Measurements from ENCODE around the gene PKP4.
"Not testable (repeated sequence)": the region's sequence is repeated elsewhere in the genome, so short reads cannot be mapped to it uniquely, and the experiment has no call there.

The PKP4 gene

GRCh38 chr2:158692372-158693103, 235.8 kb downstream of the PKP4 start:
- DNase-seq: no peak

GRCh38 chr2:158693476-158693875, 236.7 kb downstream of the PKP4 start:
- no peak for DNase-seq

GRCh38 chr2:158695305-158695704, 238.6 kb downstream of the PKP4 start:
- no peak for DNase-seq

- not testable (repeated sequence) for DNase-seq
Observed at GRCh38 chr2:158695744-158696143, 239.0 kb downstream of the PKP4 start.

- no peak for DNase-seq
Observed at GRCh38 chr2:158699323-158699722, 242.6 kb downstream of the PKP4 start.

- DNase-seq: no peak
Observed at GRCh38 chr2:158701101-158701500, 244.3 kb downstream of the PKP4 start.

- no peak for DNase-seq
Observed at GRCh38 chr2:158702740-158703139, 246.0 kb downstream of the PKP4 start.

- DNase-seq: not testable (repeated sequence)
Observed at GRCh38 chr2:158704724-158705465, 248.1 kb downstream of the PKP4 start.

DNA sequence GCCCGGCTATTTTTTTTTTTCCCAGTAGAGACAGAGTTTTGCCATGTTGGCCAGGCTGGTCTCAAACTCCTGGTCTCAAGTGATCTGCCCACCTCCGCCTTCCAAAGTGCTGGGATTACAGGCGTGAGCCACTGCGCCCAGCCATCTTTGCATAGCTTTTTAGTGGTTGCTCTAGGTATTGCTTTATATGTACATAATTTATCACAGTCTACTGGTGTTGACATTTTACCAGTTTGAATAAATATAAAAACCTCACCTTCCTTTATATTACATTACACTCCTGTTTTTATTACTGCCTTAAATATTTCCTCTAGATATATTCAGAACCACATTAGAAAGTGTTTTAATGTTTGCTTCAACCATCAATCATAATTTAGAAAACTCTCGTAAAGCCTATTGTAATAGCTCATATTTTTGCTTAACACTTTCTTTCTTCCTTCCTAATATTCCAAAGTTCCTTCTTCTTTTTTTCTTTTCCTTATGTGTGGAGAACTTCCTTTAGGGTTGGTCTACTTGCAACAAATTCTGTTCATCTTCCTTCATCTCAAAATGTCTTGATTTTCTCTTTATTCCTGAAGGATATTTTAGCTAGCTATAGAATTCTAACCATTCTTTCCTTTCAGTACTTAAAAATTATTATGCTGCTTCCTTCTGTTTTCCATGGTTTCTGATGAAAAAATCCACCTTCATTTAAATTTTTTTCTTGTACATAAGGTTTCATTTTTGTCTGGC, 256.2 kb downstream of the PKP4 start:
- no peak for DNase-seq

DNA sequence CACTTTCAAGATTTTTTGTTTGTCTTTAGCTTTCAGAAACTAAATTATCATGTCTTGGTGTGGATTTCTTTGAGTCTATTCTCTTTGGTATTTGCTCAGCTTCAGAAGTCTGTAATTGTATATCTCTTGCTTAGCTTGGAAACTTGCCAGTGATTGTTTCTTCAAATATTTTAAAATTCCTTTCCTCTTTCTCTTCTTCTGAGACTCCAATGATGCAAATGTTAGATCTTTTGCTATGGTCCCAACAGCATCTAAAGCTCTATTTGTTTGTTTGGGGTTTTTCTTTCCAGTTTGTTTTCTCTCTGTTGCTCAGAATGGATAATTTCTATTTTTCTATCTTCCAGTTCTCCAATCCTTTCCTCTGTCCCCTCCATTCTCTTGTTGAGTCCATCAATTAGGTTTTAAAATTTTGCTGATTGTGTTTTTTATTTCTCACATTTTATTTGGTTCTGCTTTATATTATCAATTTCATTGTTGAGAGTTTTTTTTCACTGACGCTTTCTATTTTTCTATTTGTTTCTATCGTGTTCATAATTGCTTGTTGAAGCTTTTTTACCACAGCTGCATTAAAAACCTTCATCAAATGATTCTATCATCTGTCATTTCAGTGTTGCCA, 256.9 kb downstream of the PKP4 start:
- no peak for DNase-seq

GRCh38 chr2:158714420-158714819, 257.7 kb downstream of the PKP4 start:
- no peak for DNase-seq

DNA sequence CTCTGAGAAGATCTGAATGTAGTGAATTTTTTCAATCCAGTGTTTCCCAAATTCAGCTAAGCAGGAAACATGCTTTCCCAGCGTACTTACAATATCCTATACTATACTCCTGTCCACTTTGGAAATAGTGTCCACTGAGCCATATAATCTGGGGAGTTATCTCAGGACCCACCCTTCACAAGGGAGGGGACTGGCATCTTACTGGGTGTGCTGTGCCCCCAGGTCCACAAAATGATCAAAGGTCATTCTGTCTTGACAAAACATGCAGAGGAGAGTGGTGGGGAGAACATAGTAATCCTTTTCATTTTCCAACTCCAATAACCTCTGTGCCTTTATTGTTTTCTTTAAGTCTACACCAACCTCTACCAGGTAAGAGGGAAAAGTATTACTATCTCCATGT, 258.6 kb downstream of the PKP4 start:
- no peak for DNase-seq

DNA sequence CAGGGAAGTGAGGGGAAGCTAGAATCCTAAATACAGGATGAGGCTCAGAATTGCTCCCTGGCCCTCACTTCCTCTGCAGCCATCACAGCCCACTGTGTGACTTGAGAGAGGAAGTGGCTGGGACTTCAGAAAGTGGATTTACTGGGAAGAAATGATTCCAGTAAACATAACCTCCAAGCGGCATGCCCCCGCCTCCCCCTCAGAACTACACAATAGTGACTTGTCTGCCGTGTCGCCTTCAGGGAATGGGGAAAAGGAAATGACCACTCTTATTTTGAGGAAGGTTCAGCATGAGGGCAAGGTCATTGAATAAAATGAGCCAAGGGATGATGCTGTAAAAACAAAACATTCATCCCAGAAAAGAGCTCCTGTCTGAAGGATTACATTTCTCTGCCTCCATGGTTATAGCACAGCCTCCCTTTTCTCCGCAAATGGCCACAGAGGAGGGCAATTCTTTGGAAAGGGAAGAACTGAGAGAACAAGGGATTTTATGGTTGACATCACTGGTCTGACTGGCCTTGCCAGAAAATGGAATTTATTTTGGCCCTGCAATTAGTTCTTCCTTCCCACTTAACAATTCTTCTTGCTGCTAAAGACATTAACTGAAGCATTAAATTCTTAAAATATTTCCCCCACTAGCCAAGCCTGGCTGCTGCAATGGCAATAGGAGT, 259.5 kb downstream of the PKP4 start:
- no peak for DNase-seq

DNA sequence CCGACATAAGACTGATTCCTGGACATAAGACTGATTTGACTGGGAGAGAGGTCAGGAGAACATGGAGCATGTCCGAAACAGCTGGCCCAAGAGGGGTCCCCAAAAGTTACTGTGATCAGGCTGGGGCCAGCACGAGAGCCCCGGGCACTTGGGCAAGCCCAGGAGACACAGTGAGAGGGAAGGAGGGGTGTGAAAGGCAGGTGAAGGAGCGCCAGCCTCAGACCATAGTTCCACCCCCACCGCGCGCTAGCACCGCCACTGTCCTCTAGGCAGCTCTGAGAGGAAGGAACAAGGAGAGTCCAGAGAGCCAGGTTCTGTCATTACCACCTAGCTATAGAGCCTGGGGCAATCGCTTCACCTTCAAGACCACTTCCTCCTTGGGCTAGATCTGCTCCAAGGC, 260.2 kb downstream of the PKP4 start:
- no peak for DNase-seq

GRCh38 chr2:158717366-158718195, 260.8 kb downstream of the PKP4 start:
- DNase-seq: no peak

DNA sequence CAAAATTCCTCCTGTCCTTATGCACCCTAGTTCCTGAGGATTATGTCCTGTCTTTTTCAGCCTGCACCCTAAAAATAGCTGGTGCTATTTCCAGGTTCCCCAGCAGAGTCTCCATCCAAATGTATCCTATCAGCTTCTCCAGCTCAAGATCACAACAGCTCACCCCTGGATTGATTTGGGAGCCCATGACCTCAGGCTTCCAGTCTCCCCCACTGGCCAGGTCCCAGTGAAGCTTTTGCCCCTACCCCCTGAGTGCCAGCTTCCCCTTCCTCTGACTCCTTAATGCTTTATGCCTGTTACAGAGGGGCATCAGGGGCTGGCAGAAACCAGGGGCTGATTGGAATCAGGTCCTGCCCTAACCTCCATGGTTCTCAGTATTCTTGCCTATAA, 261.4 kb downstream of the PKP4 start:
- DNase-seq: no peak

GRCh38 chr2:158718851-158719250, 262.1 kb downstream of the PKP4 start:
- no peak for DNase-seq

GRCh38 chr2:158719403-158719802, 262.7 kb downstream of the PKP4 start:
- DNase-seq: no peak

DNA sequence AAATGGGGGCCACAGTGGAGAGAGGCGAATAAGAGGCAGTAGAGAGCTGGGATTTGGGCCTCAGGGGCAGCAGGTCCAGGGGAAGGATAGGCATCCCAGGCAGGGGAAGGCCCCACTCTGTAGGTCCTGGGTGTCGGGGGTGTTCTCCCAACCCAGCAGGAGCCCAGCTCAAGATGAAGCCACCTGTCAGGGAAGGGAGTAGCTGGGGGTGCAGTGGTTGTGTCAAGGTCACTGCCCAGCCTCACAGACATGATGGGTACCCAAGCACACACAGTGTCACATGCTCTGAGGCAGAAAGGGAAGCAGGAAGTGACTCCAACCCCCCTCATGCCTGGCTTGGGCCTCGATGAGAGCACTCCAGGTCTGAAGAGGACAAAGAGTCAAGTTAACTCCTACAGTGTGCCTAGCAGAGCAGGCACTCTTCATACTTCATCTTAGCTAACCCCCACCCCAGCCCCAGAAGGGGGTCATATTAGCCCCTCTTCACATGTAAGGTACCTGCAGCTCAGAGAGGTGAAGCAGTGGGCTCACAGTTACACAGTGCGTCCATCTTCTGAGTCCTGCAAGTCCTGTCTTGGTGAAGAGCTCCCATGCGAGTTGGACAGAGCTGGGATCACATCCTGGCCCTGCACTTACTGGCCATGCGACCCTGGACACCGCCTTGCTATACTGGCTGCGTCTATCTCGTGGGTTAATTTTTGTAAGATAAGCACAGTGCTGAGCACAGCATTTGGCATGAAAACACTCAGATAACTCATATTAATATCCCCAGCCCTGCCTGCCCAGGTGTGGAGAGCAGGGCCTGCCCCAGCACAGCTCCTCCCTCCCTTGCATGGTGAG, 265.7 kb downstream of the PKP4 start:
- no peak for DNase-seq

GRCh38 chr2:158723181-158723838, 266.6 kb downstream of the PKP4 start:
- DNase-seq: no peak
